WTC11 (cell line): Measurements from ENCODE around the gene KIAA1671. TPM values are rescaled to one million over a fixed set of nuclear protein-coding genes. Genes with fewer than 3 reads are reported as not detected.
"Not testable (repeated sequence)": the region's sequence is repeated elsewhere in the genome, so short reads cannot be mapped to it uniquely, and the experiment has no call there.

Source experiments
- ATAC-seq: fragments of 200-7000 bp; cut with Tn5 transposase; 2 replicates; pipeline ENCODE4 v1.10.0; 2021; ENCODE audit warnings: mild to moderate bottlenecking, moderate library complexity
- CTCF ChIA-PET: fragments of 300-600 bp; sonication (Branson Sonifier 250); formaldehyde crosslinking; loops from one replicate; lab custom pipeline; 2021; ENCODE audit warnings: antibody characterized with exemption; lab: Charles Lee
- POLR2A ChIA-PET: fragments of 350-600 bp; sonication (Branson Sonifier 250); formaldehyde crosslinking; loops from one replicate; lab custom pipeline; 2021; ENCODE audit warnings: antibody characterized with exemption; lab: Charles Lee
- DNase-seq: peaks from one replicate; pipeline ENCODE4 v3.0.0; 2021; ENCODE audit warnings: low spot score
- H3K27ac Mint-ChIP-seq: 2 replicates; pipeline ENCODE4 v1.8.0; 2021; ENCODE audit warnings: mixed read lengths
- H3K27me3 Mint-ChIP-seq: 2 replicates; pipeline ENCODE4 v1.8.0; 2021; ENCODE audit warnings: low read depth, mild to moderate bottlenecking, moderate library complexity, mixed read lengths
- H3K36me3 Mint-ChIP-seq: 2 replicates; pipeline ENCODE4 v1.8.0; 2021; ENCODE audit warnings: mixed read lengths
- H3K4me1 Mint-ChIP-seq: 2 replicates; pipeline ENCODE4 v1.8.0; 2022; ENCODE audit warnings: mixed read lengths
- H3K4me3 Mint-ChIP-seq: 2 replicates; pipeline ENCODE4 v1.8.0; 2021; ENCODE audit warnings: mild to moderate bottlenecking, moderate library complexity, mixed read lengths
- H3K9me3 Mint-ChIP-seq: 2 replicates; pipeline ENCODE4 v1.8.0; 2021; ENCODE audit warnings: mixed read lengths
- CBFB ChIP-seq: sonication (generic); formaldehyde crosslinking; IDR thresholded peaks from 2 replicates; pipeline ENCODE4 v1.8.1; 2022; ENCODE audit warnings: mild to moderate bottlenecking, low read depth, missing genetic modification reagents
- CREM ChIP-seq: sonication (generic); formaldehyde crosslinking; IDR thresholded peaks from 2 replicates; pipeline ENCODE4 v1.8.1; 2022; ENCODE audit warnings: mild to moderate bottlenecking, missing genetic modification reagents, moderate library complexity
- ESRRA ChIP-seq: sonication (generic); formaldehyde crosslinking; IDR thresholded peaks from 2 replicates; pipeline ENCODE4 v1.8.1; 2022; ENCODE audit warnings: mild to moderate bottlenecking, missing genetic modification reagents, borderline replicate concordance
- FOXP1 ChIP-seq: sonication (generic); formaldehyde crosslinking; IDR thresholded peaks from 2 replicates; pipeline ENCODE4 v1.8.0; 2022; ENCODE audit warnings: missing genetic modification reagents, mild to moderate bottlenecking, moderate library complexity, borderline replicate concordance
- GTF2I ChIP-seq: fragments of 250-450 bp; sonication (Bioruptor Pico); conservative IDR thresholded peaks from 2 replicates; pipeline ENCODE4 v1.4.0; 2021; ENCODE audit warnings: mild to moderate bottlenecking
- JAZF1 ChIP-seq: fragments of 250-450 bp; sonication (Bioruptor Pico); IDR thresholded peaks from 2 replicates; pipeline ENCODE4 v1.9.0; 2021; ENCODE audit warnings: moderate library complexity, mild to moderate bottlenecking, inconsistent platforms
- NFYB ChIP-seq: sonication (generic); formaldehyde crosslinking; conservative IDR thresholded peaks from 2 replicates; pipeline ENCODE4 v1.8.0; 2022; ENCODE audit warnings: low read depth, missing genetic modification reagents
- SMAD4 ChIP-seq: sonication (generic); formaldehyde crosslinking; IDR thresholded peaks from 2 replicates; pipeline ENCODE4 v1.8.0; 2022; ENCODE audit warnings: mild to moderate bottlenecking, missing genetic modification reagents
- ZNF138 ChIP-seq: sonication (generic); formaldehyde crosslinking; conservative IDR thresholded peaks from 2 replicates; pipeline ENCODE4 v1.8.1; 2022; ENCODE audit warnings: mild to moderate bottlenecking, moderate library complexity, missing genetic modification reagents
- ZNF232 ChIP-seq: sonication (generic); formaldehyde crosslinking; IDR thresholded peaks from 2 replicates; pipeline ENCODE4 v1.8.0; 2022; ENCODE audit warnings: mild to moderate bottlenecking, missing genetic modification reagents
- ZNF671 ChIP-seq: fragments of 250-450 bp; sonication (Bioruptor Pico); IDR thresholded peaks from 2 replicates; pipeline ENCODE4 v1.8.0; 2021; ENCODE audit warnings: mild to moderate bottlenecking
- total RNA-seq: library from RNA; stranded (reverse); gene quantifications from 3 replicates; pipeline ENCODE4 v1.2.3, GENCODE V29; 2021
- TF ChIP-seq, protein P1 (sequence below): sonication (generic); formaldehyde crosslinking; IDR thresholded peaks from 2 replicates; pipeline ENCODE4 v1.8.0; 2022; ENCODE audit warnings: mild to moderate bottlenecking, missing genetic modification reagents
- TF ChIP-seq, protein P2 (sequence below): sonication (generic); formaldehyde crosslinking; IDR thresholded peaks from 2 replicates; pipeline ENCODE4 v1.8.0; 2023; ENCODE audit warnings: missing genetic modification reagents, mild to moderate bottlenecking, borderline replicate concordance
- TF ChIP-seq, protein P3 (sequence below): sonication (generic); formaldehyde crosslinking; IDR thresholded peaks from 2 replicates; pipeline ENCODE4 v1.8.1; 2023; ENCODE audit warnings: mild to moderate bottlenecking, moderate library complexity, missing genetic modification reagents
- TF ChIP-seq, protein P4 (sequence below): fragments of 250-450 bp; sonication (Bioruptor Pico); IDR thresholded peaks from 2 replicates; pipeline ENCODE4 v2.1.2; 2022; ENCODE audit warnings: mild to moderate bottlenecking, moderate library complexity
- TF ChIP-seq, protein P5 (sequence below): fragments of 250-450 bp; sonication (Bioruptor Pico); IDR thresholded peaks from 2 replicates; pipeline ENCODE4 v1.8.0; 2021; ENCODE audit warnings: mild to moderate bottlenecking
- TF ChIP-seq, protein P6 (sequence below): sonication (generic); formaldehyde crosslinking; IDR thresholded peaks from 2 replicates; pipeline ENCODE4 v1.8.0; 2022; ENCODE audit warnings: missing genetic modification reagents
- TF ChIP-seq, protein P7 (sequence below): fragments of 250-450 bp; sonication (Bioruptor Pico); IDR thresholded peaks from 2 replicates; pipeline ENCODE4 v1.9.0; 2021; ENCODE audit warnings: moderate library complexity, mild to moderate bottlenecking, inconsistent platforms, borderline replicate concordance

KIAA1671 gene
- total RNA-seq, 1 experiment from 2014 or later = 26.0 TPM

DNA sequence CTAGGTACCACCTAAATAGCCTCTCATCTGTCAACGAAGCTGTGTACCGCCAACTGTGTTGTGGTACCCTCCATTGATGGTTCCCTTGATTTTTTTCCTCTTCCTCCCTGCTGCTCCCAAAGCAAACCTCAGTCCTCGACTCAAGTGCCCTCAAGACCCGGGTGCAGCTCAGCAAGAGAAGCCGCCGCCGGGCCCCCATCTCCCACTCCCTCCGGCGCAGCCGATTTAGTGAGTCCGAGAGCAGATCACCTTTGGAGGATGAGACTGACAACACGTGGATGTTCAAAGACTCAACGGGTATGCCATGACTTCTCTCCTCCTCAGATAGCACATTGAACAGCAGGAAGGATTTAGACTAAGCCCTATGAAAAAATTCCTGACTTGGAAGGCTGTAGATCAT is 224.7 kb downstream of the KIAA1671 start:
- DNase-seq (no peak), ATAC-seq (no peak)
- no peak overlapping the region for H3K27ac Mint-ChIP-seq
- ChIA-PET CTCF (interaction anchor here (1.4 to 1.5 kb wide), 2 partner anchors 11 to 96 kb away, joined by 3 to 4 read pairs; no protein-coding TSS in a partner anchor), POLR2A (no interaction called here)
- TF ChIP-seq CREM (no peak), ZNF671 (no peak), CBFB (no peak), JAZF1 (CRISPR knock-in tag) (no peak), FOXP1 (no peak), SMAD4 (CRISPR knock-in tag) (no peak), NFYB (CRISPR knock-in tag) (no peak)
- TF ChIP-seq, protein P1, sequence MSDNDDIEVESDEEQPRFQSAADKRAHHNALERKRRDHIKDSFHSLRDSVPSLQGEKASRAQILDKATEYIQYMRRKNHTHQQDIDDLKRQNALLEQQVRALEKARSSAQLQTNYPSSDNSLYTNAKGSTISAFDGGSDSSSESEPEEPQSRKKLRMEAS (CRISPR knock-in tag) = no peak
- TF ChIP-seq, protein P2, sequence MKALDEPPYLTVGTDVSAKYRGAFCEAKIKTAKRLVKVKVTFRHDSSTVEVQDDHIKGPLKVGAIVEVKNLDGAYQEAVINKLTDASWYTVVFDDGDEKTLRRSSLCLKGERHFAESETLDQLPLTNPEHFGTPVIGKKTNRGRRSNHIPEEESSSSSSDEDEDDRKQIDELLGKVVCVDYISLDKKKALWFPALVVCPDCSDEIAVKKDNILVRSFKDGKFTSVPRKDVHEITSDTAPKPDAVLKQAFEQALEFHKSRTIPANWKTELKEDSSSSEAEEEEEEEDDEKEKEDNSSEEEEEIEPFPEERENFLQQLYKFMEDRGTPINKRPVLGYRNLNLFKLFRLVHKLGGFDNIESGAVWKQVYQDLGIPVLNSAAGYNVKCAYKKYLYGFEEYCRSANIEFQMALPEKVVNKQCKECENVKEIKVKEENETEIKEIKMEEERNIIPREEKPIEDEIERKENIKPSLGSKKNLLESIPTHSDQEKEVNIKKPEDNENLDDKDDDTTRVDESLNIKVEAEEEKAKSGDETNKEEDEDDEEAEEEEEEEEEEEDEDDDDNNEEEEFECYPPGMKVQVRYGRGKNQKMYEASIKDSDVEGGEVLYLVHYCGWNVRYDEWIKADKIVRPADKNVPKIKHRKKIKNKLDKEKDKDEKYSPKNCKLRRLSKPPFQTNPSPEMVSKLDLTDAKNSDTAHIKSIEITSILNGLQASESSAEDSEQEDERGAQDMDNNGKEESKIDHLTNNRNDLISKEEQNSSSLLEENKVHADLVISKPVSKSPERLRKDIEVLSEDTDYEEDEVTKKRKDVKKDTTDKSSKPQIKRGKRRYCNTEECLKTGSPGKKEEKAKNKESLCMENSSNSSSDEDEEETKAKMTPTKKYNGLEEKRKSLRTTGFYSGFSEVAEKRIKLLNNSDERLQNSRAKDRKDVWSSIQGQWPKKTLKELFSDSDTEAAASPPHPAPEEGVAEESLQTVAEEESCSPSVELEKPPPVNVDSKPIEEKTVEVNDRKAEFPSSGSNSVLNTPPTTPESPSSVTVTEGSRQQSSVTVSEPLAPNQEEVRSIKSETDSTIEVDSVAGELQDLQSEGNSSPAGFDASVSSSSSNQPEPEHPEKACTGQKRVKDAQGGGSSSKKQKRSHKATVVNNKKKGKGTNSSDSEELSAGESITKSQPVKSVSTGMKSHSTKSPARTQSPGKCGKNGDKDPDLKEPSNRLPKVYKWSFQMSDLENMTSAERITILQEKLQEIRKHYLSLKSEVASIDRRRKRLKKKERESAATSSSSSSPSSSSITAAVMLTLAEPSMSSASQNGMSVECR = no peak
- TF ChIP-seq, protein P3, sequence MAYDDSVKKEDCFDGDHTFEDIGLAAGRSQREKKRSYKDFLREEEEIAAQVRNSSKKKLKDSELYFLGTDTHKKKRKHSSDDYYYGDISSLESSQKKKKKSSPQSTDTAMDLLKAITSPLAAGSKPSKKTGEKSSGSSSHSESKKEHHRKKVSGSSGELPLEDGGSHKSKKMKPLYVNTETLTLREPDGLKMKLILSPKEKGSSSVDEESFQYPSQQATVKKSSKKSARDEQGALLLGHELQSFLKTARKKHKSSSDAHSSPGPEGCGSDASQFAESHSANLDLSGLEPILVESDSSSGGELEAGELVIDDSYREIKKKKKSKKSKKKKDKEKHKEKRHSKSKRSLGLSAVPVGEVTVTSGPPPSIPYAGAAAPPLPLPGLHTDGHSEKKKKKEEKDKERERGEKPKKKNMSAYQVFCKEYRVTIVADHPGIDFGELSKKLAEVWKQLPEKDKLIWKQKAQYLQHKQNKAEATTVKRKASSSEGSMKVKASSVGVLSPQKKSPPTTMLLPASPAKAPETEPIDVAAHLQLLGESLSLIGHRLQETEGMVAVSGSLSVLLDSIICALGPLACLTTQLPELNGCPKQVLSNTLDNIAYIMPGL (CRISPR knock-in tag) = no peak
- H3K4me1 Mint-ChIP-seq = peaks cover 7% of the 10 kb centered on the region
- no peaks in the 10 kb centered on the region for H3K27me3 Mint-ChIP-seq
- H3K4me3 Mint-ChIP-seq = no peak overlapping the region
- H3K9me3 Mint-ChIP-seq = peaks cover 8% of the 10 kb centered on the region
- peaks cover 20% of the 10 kb centered on the region for H3K36me3 Mint-ChIP-seq

DNA sequence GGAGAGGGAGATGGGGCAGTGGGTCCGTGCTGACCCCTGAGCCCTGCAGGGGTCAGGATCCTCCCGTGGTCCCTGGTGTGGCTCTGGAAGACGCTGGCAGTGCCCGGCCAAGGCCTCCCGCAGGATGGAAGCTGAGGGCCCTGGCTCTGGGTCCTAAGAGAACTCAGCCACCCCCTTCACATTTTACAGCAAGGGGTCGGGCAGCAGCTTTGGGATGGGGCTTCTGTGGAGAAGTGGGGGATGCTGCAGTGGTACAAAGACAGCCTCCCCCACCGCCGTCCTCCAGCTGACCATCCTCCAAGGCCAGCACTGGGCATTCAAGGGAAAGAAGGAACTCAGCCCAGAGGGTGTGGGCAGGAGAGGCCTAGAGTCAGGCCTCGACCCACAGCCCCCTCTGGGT is 225.4 kb downstream of the KIAA1671 start:
- no peak for DNase-seq
- H3K36me3 Mint-ChIP-seq = peaks cover 23% of the 10 kb centered on the region
- ChIA-PET POLR2A (no interaction called here), CTCF (no interaction called here)
- no peak for ATAC-seq
- H3K4me1 Mint-ChIP-seq = peaks cover 7% of the 10 kb centered on the region
- peaks cover 8% of the 10 kb centered on the region for H3K9me3 Mint-ChIP-seq
- H3K27me3 Mint-ChIP-seq = no peaks in the 10 kb centered on the region
- H3K27ac Mint-ChIP-seq = no peak overlapping the region
- TF ChIP-seq ZNF138 (CRISPR knock-in tag) (no peak), ESRRA (CRISPR knock-in tag) (no peak), GTF2I (CRISPR knock-in tag) (no peak), ZNF232 (CRISPR knock-in tag) (no peak)
- TF ChIP-seq, protein P4, sequence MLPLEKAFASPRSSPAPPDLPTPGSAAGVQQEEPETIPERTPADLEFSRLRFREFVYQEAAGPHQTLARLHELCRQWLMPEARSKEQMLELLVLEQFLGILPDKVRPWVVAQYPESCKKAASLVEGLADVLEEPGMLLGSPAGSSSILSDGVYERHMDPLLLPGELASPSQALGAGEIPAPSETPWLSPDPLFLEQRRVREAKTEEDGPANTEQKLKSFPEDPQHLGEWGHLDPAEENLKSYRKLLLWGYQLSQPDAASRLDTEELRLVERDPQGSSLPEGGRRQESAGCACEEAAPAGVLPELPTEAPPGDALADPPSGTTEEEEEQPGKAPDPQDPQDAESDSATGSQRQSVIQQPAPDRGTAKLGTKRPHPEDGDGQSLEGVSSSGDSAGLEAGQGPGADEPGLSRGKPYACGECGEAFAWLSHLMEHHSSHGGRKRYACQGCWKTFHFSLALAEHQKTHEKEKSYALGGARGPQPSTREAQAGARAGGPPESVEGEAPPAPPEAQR (CRISPR knock-in tag) = no peak
- TF ChIP-seq, protein P5, sequence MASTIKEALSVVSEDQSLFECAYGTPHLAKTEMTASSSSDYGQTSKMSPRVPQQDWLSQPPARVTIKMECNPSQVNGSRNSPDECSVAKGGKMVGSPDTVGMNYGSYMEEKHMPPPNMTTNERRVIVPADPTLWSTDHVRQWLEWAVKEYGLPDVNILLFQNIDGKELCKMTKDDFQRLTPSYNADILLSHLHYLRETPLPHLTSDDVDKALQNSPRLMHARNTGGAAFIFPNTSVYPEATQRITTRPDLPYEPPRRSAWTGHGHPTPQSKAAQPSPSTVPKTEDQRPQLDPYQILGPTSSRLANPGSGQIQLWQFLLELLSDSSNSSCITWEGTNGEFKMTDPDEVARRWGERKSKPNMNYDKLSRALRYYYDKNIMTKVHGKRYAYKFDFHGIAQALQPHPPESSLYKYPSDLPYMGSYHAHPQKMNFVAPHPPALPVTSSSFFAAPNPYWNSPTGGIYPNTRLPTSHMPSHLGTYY (CRISPR knock-in tag) = no peak
- TF ChIP-seq, protein P6, sequence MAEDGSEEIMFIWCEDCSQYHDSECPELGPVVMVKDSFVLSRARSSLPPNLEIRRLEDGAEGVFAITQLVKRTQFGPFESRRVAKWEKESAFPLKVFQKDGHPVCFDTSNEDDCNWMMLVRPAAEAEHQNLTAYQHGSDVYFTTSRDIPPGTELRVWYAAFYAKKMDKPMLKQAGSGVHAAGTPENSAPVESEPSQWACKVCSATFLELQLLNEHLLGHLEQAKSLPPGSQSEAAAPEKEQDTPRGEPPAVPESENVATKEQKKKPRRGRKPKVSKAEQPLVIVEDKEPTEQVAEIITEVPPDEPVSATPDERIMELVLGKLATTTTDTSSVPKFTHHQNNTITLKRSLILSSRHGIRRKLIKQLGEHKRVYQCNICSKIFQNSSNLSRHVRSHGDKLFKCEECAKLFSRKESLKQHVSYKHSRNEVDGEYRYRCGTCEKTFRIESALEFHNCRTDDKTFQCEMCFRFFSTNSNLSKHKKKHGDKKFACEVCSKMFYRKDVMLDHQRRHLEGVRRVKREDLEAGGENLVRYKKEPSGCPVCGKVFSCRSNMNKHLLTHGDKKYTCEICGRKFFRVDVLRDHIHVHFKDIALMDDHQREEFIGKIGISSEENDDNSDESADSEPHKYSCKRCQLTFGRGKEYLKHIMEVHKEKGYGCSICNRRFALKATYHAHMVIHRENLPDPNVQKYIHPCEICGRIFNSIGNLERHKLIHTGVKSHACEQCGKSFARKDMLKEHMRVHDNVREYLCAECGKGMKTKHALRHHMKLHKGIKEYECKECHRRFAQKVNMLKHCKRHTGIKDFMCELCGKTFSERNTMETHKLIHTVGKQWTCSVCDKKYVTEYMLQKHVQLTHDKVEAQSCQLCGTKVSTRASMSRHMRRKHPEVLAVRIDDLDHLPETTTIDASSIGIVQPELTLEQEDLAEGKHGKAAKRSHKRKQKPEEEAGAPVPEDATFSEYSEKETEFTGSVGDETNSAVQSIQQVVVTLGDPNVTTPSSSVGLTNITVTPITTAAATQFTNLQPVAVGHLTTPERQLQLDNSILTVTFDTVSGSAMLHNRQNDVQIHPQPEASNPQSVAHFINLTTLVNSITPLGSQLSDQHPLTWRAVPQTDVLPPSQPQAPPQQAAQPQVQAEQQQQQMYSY (CRISPR knock-in tag) = no peak
- TF ChIP-seq, protein P7, sequence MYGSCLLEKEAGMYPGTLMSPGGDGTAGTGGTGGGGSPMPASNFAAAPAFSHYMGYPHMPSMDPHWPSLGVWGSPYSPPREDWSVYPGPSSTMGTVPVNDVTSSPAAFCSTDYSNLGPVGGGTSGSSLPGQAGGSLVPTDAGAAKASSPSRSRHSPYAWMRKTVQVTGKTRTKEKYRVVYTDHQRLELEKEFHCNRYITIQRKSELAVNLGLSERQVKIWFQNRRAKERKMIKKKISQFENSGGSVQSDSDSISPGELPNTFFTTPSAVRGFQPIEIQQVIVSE (CRISPR knock-in tag) = no peak
- H3K4me3 Mint-ChIP-seq = no peak overlapping the region

DNA sequence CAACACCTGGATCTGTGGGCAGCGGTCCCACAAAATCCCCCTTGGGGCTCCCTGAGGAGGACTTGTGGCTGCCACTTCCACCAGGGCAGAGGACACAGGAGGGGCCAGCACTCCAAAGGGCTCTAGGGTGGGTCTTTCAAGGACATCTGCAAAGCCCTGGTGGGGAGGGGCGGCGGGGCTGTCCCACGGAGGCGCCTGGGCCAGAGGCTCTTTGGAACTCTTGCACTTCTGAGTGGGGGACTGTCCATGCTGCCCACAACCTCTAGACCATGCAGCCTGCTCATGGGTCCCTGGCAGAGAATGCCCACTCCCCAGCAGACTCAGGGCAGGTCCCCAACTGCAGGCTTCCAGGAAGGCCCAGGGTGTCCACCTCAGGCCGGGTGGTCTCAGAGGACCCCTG is 225.8 kb downstream of the KIAA1671 start:
- POLR2A ChIA-PET, H3K27ac Mint-ChIP-seq, H3K27me3 Mint-ChIP-seq, H3K9me3 Mint-ChIP-seq, H3K4me3 Mint-ChIP-seq, ATAC-seq, H3K4me1 Mint-ChIP-seq, DNase-seq: not testable (repeated sequence)
- H3K36me3 Mint-ChIP-seq = peaks cover 23% of the 10 kb centered on the region
- CTCF ChIA-PET = interaction anchor here (1.2 kb wide), 1 partner anchor 156 kb away, joined by 3 read pairs; no protein-coding TSS in a partner anchor
